Endothelial cell of umbilical vein (primary cell): Measurements from ENCODE around the gene FBXO4.

Experiments
- MAX ChIP-seq: IDR thresholded peaks from 2 replicates; pipeline ENCODE4 v1.6.1; 2011; ENCODE audit not compliant: insufficient read depth, insufficient read length
- POLR2AphosphoS5 ChIP-seq: IDR thresholded peaks from 2 replicates; pipeline ENCODE4 v1.6.1; 2012; ENCODE audit warnings: low read depth, mild to moderate bottlenecking, control low read depth, low read length, moderate library complexity; ENCODE audit not compliant: insufficient read depth
- TF ChIP-seq, protein P1 (sequence below), 2 donors: IDR thresholded peaks; 1 replicate in 1 of 2; 2 replicates in 1 of 2; pipeline ENCODE4 v1.5.1; 2011; ENCODE audit warnings: low read length in 2 of 2, mild to moderate bottlenecking in 2 of 2, moderate library complexity in 2 of 2, control low read depth in 1 of 2, inconsistent platforms in 1 of 2, low read depth in 1 of 2; ENCODE audit not compliant: insufficient read depth in 1 of 2; ENCODE audit errors: extremely low read depth in 1 of 2

GRCh38 chr5:41896230-41896629 lies 28.9 kb upstream of the FBXO4 start:
- TF ChIP-seq POLR2AphosphoS5 (no peak), MAX (no peak)
- TF ChIP-seq, protein P1, sequence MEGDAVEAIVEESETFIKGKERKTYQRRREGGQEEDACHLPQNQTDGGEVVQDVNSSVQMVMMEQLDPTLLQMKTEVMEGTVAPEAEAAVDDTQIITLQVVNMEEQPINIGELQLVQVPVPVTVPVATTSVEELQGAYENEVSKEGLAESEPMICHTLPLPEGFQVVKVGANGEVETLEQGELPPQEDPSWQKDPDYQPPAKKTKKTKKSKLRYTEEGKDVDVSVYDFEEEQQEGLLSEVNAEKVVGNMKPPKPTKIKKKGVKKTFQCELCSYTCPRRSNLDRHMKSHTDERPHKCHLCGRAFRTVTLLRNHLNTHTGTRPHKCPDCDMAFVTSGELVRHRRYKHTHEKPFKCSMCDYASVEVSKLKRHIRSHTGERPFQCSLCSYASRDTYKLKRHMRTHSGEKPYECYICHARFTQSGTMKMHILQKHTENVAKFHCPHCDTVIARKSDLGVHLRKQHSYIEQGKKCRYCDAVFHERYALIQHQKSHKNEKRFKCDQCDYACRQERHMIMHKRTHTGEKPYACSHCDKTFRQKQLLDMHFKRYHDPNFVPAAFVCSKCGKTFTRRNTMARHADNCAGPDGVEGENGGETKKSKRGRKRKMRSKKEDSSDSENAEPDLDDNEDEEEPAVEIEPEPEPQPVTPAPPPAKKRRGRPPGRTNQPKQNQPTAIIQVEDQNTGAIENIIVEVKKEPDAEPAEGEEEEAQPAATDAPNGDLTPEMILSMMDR (IDR thresholded peaks at IDR 0.05; ENCODE audit: extremely low read depth in 1 of 2, insufficient read depth in 1 of 2, low read depth in 1 of 2, low read length in 2 of 2): no peak
